GM23248 (cell line): ENCODE measurements around the gene ZNF8.

Experiments used
- EZH2 ChIP-seq: fragments of 200-600 bp; sonication (generic); IDR thresholded peaks from 2 replicates; pipeline ENCODE4 v1.6.1; 2018; ENCODE audit warnings: antibody characterized with exemption, mild to moderate bottlenecking; ENCODE audit not compliant: insufficient read depth, poor library complexity, severe bottlenecking
- EZH2phosphoT487 ChIP-seq: fragments of 200-600 bp; sonication (generic); IDR thresholded peaks from 2 replicates; pipeline ENCODE4 v1.6.1; 2018; ENCODE audit warnings: antibody characterized with exemption, moderate library complexity, mild to moderate bottlenecking, low read depth; ENCODE audit not compliant: insufficient read depth

DNA sequence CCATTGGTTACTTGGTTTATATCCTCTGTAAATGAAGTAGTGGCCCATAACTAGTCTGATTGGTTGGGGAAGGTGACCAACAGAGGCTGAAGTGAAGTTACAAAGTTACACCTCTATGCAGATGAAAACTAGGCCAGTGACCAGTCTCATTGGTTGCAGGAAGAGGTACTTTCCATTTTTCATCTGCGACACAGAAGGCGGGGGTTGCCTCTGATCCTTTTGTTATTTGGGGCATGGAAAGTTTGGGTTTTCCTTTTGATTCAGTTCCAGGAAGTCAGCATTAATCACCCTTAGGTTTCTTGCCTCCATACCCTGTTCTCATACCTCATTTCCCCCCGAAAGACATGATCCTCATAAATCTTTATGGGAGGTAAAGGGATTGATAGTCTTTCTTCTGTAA is 29.9 kb upstream of the ZNF8 start:
- no peak for TF ChIP-seq EZH2
- no peak for TF ChIP-seq EZH2phosphoT487
